ENCODE data around the gene GSTA4. TPM values are rescaled to one million over a fixed set of nuclear protein-coding genes. Genes with fewer than 3 reads are reported as not detected.

The GSTA4 gene
- polyA plus RNA-seq, 1 experiment, result 20.9 TPM

- H3K4me3 ChIP-seq (ENCODE audit: low read depth, low read length), result no peak overlapping the region
- POLR2A ChIA-PET, result interaction anchor here (1.0 kb wide), 1 partner anchor 39 kb away, joined by 3 read pairs; no protein-coding TSS in a partner anchor
- no peak for TF ChIP-seq CTCF (IDR thresholded peaks at IDR 0.05; ENCODE audit: insufficient read depth, low read depth, low read length)
- CTCF ChIA-PET, result interaction anchor here (1.3 kb wide), 1 partner anchor 8 kb away, joined by 3 read pairs; no protein-coding TSS in a partner anchor
- peaks cover 10% of the 10 kb centered on the region for H3K36me3 ChIP-seq (ENCODE audit: control insufficient read depth, insufficient read depth, low read length)
- H3K27me3 ChIP-seq (ENCODE audit: control insufficient read depth, insufficient read depth, low read length), result no peaks in the 10 kb centered on the region
- no peak for DNase-seq (ENCODE audit: low read depth)
Measured at GRCh38 chr6:53032849-53033248, 37.8 kb upstream of the GSTA4 start.

DNA sequence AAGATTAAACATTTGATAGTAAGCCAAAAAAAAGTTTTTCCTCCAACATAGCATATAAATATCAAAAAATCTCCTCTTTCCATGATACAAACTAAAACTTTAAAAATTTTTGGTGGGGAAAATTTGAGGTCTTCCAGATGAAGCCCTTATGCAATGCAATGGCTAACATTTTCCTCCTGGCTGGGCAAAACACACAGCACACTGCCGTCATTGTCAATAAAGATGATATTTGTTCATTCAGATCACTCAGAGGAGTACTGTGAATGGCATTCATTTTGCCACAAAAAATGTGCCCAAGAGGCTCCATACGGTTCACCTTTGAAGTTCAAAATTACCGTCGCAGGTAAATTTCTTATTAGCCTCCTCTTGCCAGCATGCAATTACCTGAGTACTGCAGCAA is 36.2 kb upstream of the GSTA4 start:
- POLR2A ChIA-PET, result no interaction called here
- peaks cover 8% of the 10 kb centered on the region for H3K36me3 ChIP-seq (ENCODE audit: control insufficient read depth, insufficient read depth, low read length)
- DNase-seq (ENCODE audit: low read depth), result no peak
- TF ChIP-seq CTCF (IDR thresholded peaks at IDR 0.05; ENCODE audit: insufficient read depth, low read depth, low read length), result no peak
- H3K4me3 ChIP-seq (ENCODE audit: low read depth, low read length), result no peak overlapping the region
- H3K27me3 ChIP-seq (ENCODE audit: control insufficient read depth, insufficient read depth, low read length), result no peaks in the 10 kb centered on the region
- CTCF ChIA-PET, result interaction anchor here (0.8 to 3.8 kb wide), 3 partner anchors 25 to 453 kb away, joined by 3 to 12 read pairs (median 3); partner anchors contain the start of gene GSTA4

GRCh38 chr6:53029761-53030160 is 34.7 kb upstream of the GSTA4 start:
- Histone ChIP-seq H3K27me3 (ENCODE audit: control insufficient read depth, insufficient read depth, low read length) (no peaks in the 10 kb centered on the region), H3K4me3 (ENCODE audit: low read depth, low read length) (no peak overlapping the region), H3K36me3 (ENCODE audit: control insufficient read depth, insufficient read depth, low read length) (peaks cover 3% of the 10 kb centered on the region)
- POLR2A ChIA-PET, result no interaction called here
- CTCF ChIA-PET, result interaction anchor here (0.6 to 3.8 kb wide), 5 partner anchors 9 to 147 kb away, joined by 3 to 12 read pairs (median 4); partner anchors contain the start of gene GSTA4
- no peak for DNase-seq (ENCODE audit: low read depth)
- no peak for TF ChIP-seq CTCF (IDR thresholded peaks at IDR 0.05; ENCODE audit: insufficient read depth, low read depth, low read length)

DNA sequence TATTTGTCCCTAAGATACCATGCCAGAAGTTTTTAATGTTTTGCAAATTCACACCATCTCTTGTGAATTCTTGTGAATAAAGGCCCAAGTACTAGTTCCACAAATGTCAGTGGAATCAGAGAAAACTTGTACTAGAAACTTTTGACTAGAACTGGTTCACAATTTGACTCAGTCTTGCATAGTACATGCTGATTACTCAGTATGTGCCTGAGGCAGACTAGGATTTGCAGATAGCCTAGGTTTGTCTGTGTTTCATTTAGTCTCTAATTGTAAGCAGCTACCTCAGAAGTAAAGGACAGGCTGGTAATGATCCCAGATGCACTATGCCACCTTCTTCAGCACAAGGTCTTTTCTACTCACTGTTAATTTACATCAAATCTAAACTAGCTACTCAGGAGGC is 34.2 kb upstream of the GSTA4 start:
- no peak for TF ChIP-seq CTCF (IDR thresholded peaks at IDR 0.05; ENCODE audit: insufficient read depth, low read depth, low read length)
- DNase-seq (ENCODE audit: low read depth), result no peak
- H3K36me3 ChIP-seq (ENCODE audit: control insufficient read depth, insufficient read depth, low read length), result peaks cover 2% of the 10 kb centered on the region
- CTCF ChIA-PET, result interaction anchor here (0.6 to 3.8 kb wide), 4 partner anchors 10 to 147 kb away, joined by 3 to 12 read pairs (median 4); partner anchors contain the start of gene GSTA4
- H3K4me3 ChIP-seq (ENCODE audit: low read depth, low read length), result no peak overlapping the region
- H3K27me3 ChIP-seq (ENCODE audit: control insufficient read depth, insufficient read depth, low read length), result no peaks in the 10 kb centered on the region
- POLR2A ChIA-PET, result no interaction called here

DNA sequence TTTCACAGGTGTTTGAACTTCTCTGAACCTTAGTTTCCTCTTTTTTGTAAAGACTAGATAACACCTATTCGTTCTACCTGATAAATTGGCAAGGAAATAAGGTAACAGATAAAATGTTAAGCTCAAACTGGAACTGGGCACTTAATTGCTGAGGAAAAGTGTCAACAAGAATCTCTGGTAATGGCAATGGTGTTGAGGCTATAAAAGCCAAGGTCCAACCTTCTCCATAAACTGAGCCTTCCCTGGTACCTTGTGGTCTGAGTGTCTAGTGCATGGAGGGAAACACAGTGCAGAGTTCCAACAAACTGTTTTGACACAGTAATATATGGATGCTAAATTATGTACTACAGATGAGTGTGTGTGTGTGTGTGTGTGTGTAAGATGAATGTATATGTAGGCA is 33.4 kb upstream of the GSTA4 start:
- DNase-seq (ENCODE audit: low read depth), result no peak
- no peak for TF ChIP-seq CTCF (IDR thresholded peaks at IDR 0.05; ENCODE audit: insufficient read depth, low read depth, low read length)
- POLR2A ChIA-PET, result no interaction called here
- Histone ChIP-seq H3K27me3 (ENCODE audit: control insufficient read depth, insufficient read depth, low read length) (no peaks in the 10 kb centered on the region), H3K4me3 (ENCODE audit: low read depth, low read length) (no peak overlapping the region), H3K36me3 (ENCODE audit: control insufficient read depth, insufficient read depth, low read length) (peaks cover 2% of the 10 kb centered on the region)
- CTCF ChIA-PET, result interaction anchor here (1.4 to 3.8 kb wide), 2 partner anchors 14 to 33 kb away, joined by 4 to 12 read pairs; partner anchors contain the start of gene GSTA4

Data from BJ (cell line).